ENCODE data around the gene LILRA6.
A peak's percentile ranks its signal among the peaks of the same experiment; 100 is the strongest.
"Not testable (repeated sequence)": the region's sequence is repeated elsewhere in the genome, so short reads cannot be mapped to it uniquely, and the experiment has no call there.

The LILRA6 gene

DNA sequence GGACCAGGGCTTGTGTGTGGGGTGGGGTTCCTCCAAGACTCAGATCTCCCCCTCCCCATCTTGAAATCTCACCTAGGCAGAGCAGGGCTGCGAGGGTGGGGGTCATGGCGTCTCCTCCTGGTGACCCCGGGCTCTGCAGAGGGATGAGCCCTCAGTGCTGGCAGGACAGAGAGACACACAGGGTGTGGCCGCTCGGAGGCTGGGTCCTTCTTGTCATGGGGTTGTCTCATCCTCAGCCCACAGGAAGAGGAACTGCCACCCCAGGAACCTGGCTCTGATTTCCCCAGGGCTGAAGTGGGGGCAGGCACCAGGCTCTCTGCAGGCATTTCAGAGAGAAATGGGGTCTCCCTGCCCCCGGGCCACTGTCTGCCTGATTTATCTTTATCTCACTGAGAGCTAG, at the start of gene LILRA6:
TSS of gene LILRA6 (minus strand) at position 145 of the 400 bp plus-strand sequence.
- DNase-seq, result not testable (repeated sequence)

DNA sequence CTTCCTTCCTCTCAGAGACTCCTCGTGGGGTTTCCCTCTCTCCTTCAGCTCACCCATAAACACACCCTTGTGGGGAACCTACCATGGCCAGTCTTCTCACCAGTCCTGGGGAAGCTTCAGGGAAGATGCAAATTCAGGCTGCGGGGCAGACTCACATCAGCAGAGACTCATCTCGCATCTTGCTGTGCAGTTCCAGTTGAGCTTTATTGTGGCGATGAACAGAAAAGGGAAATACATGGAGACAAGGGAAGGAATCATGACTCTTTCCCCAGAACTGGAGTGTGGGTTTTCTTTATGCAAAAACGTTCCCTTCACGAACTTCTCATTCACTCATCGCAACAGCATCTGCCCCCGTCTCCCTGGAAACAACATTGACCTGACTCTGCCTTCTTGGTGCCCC, 46.6 kb upstream of the LILRA6 start:
- not testable (repeated sequence) for DNase-seq

DNA sequence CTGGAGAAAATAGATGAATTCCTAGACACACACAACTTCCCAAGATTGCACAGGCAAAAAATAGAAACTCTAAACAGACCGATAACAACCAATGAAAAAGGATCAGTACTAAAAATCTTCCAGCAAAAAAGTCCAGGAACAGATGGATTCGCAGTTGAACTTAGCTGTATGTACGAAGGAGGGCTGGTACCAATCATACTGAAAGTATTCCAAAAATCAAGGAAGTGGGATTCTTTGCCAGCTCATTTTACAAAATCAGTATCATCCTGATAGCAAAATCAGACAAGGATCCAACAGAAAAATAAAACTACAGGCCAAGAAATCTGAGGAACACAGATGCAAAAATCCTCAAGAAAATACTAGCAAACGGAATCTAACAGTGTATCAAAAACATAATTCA, 44.9 kb upstream of the LILRA6 start:
- DNase-seq, result no peak

DNA sequence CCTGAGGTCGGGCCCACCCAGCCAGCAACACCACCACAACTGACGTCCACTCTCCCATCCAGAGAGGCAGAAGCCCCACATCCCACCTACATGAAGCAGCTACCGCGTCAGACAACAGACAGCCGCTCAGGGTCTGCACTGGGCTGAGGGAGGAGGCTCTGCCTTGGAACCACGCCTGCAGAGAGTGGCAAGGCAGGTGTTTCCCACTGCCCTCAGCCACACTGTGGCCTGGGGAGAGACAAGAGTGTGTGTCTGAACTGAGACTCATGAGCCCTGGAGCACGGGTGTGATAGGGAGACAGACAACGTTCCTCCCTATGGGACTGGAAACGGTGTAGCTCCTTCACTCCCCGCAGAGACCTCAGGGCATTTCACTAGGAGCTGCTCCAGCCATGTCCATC, 43.7 kb upstream of the LILRA6 start:
- DNase-seq, result not testable (repeated sequence)

DNA sequence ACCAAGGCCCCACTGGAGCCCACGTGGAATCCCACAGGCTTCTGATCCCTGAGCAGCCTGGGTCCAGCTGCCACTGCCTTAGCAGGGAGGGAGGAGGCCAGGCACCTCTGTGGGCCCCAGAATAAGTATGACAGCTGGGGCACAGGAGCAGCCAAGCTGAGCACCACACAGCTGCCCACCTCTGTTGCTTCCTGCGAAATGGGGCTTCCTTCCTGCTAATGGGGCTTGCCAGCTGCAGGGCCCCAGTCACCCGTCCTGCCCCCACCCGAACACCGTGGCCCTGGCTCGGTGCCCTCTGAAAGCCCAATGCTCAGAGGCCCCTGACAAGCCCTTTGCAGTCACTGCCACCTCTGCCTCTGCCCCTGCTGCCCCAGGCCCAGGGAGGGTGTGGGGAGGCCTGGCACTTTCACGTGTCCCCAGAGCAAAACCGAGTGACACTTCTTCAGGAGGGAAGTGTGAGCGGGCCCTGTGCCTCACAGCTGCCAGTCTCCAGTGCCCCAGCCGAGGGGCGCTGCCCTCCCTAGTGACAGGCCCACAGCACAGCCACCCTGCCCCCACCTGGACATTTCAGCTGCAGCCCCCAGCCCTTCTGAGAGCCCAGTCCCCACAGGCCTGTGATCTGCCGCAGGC, 43.0 kb upstream of the LILRA6 start:
- not testable (repeated sequence) for DNase-seq

DNA sequence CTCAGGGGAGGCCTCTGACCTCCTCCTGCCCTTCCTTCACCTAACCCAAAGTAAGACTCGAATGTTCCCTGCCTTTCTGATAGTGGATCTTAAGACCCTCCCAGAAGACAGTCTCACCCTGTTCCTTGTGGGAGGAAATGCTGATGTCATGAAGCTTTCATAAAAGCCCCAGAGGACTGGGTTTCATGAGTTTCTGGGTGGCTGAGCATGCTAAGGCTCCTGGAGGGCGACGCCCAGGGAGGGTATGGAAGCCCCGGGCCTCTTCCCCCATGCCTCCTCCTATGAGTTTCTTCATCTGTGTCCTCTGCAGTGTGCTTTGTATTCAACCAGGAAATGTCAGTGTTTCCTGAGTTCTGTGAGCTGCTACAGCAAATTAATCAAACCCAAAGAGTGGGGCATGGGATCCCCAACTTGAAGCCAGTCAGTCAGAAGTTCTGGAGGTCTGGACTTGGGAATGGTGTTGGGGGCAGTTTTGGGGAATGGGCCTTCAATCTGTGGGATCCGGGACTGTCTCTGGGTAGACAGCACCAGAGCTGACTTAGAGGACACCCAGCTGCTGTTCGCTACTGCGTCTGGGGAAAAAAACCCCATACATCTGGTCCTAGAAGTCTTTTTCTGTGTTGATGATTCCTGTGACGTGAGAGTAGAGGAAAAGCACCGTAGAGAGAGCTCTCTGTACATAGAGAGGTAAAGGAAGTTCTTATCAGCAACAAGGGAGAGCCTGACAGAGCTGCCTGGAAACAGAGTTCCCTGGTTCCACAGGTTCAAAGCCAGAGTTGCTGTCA, 40.3 kb upstream of the LILRA6 start:
- DNase-seq, result no peak

DNA sequence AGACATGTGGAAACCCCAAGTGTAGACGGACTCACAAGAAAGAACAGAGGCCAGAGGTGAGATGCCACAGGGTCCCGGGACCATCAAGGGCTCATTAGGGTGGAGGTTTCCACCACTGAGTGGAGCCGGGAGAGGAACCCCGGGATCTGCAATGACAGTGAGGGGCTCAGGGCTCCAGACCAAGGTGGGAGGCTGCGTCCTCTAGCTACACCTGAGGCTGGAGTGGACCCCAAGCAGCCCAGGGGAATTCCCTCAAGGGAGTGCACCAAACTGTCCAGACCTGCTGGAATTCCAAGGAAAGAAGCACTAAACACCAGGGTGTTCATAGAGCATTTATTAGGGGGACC, 39.1 kb upstream of the LILRA6 start:
- DNase-seq, result not testable (repeated sequence)

DNA sequence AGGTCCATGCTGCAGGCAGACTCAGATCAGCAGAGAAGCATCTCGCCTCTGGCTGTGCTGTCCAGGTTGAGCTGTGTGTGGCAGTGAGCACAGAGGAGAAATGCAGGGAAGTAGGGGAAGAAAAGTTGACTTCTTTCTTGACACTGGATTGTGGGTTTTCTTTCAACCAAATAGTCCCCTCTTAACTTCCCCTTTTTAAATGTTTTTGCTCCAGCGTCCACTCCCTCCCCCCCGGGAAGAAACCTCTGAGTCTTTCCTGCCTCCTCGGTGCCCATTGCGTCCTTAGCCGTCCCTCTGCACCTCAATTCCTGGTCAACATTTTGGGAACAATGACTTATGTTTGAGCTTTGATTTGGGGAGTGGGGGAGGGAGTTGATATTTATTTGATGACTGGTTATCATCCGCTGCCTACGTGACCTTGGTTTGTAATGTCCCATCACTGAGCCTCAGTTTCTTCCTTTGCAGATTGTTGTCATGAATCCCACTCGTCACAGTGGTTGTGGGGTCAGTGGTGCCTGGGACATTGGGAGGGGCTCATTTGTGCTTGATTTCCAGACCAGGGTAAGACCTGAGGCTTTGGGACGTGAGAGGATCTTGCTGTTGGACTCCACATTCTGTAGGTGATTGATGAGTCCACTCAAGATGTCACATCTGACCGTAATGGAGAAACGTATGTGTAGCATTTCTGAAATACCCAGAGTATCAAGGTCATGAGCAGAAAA, 38.6 kb upstream of the LILRA6 start, which contains the start of gene LILRB2:
TSS of gene LILRB2 (minus strand) at position 104 of the 722 bp plus-strand sequence. CDS start 614 bp downstream, outside the sequence.
- DNase-seq, result no peak

DNA sequence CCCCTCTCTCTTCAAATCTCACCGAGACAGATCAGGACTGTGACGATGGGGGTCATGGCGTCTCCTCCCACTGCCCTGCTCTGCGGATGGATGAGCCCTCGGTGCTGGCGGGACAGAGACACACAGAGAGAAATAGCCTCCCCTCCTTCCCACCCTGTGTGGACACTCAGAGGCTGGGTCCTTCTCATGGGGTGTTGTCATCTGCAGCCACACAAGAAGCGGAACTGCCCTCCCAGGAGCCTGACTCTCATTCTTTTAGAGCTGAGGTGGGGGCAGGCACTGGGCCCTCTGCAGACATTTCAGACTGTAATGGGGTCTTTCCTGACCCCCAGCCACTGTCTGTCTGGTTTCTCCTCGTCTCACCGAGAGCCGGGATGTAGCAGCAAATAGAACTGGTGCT, 37.9 kb upstream of the LILRA6 start:
- DNase-seq, result not testable (repeated sequence)

DNA sequence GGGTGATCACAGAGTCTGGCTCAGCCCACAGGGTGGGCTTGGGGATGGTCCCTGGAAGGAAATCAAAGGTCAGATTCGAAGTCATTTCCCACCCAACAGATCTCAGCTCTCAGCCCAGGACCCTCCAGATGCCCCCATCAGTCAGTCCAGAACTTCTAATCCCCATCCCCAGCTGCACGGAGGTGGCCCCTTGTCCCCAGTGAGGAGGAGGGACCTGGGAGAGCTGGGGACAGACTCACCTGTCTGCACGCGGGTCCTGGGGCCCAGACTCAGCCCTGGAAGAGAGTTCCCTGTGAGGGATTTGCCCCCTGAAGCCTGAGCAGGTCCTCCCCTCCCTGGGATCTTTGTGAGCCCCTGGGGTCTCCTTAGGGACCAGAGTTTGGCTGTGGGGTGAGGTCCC, 37.4 kb upstream of the LILRA6 start:
- DNase-seq, result not testable (repeated sequence)

DNA sequence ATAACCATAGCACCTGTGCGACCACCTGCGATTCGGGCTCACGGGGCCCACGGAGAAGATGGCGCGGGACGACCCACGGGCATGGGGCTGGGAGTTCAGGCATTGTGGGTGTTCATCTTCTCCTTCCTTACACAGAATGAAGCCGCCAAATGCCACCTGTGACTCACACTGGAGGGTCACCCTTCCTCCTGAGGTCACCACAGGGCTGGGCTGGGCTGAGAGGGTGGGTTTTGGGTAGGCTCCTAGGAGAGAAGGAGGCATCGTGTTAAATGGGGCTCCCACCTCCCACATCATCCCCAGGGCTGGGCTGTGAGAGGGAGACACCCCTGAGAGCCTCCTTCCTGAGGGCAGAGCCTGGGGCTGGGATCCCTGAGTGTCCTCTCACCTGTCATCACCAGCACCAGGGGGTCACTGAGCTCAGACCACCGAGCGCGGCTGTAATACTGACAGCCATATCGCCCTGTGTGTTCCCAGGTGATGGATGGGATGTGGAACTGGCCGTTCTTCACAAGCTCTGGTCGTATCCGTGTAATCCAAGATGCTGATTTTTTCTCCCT, 36.9 kb upstream of the LILRA6 start:
- DNase-seq, result no peak

DNA sequence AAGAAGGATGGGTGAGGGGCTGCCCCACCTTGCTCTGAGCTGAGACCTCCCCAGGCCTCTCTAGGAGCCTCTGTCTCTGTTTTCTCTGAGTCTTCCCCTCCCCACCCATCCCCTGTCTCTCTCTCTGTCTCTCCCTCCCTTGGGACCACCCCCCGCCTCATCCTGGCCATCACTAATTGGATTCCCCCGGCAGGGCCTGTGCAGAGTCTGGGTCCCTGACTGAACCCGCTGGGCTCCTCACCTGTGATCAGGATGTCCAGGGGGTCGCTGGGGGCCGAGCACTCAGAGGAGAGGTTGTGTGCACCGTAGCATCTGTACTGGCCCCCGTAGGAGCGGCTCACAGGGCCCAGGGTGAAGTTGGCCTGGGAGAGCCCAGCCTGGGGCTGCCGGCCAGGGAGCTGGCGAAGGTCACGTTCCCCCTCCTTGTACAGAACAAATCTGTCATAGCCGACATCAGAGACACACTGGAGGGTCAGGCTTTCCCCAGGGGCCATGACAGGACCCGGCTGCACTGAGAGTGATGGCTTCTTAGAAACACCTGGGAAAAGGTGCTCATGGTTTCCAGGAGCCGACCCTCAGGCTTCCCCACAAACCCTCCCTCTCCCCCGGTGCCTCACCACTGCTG, 36.1 kb upstream of the LILRA6 start:
- DNase-seq, result not testable (repeated sequence)

DNA sequence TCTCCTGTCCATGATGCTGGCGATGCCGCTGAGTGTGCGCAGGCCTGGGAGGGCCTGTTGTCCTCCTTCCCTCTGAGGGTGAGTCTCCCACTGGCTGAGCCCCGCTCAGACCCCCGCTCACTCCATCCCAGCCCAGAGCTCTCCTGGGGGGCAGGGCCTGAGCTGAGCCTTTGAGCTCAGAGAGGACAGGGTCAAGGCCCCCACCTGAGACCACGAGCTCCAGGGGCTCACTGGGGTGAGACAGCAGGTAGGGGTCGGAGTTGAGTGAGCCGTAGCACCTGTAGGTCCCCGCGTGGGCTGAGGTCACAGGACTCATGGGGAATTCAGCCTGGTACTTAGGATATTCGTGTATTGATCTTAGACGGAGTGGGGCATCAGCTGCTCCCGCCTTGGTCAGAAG, 35.5 kb upstream of the LILRA6 start:
- DNase-seq, result not testable (repeated sequence)

DNA sequence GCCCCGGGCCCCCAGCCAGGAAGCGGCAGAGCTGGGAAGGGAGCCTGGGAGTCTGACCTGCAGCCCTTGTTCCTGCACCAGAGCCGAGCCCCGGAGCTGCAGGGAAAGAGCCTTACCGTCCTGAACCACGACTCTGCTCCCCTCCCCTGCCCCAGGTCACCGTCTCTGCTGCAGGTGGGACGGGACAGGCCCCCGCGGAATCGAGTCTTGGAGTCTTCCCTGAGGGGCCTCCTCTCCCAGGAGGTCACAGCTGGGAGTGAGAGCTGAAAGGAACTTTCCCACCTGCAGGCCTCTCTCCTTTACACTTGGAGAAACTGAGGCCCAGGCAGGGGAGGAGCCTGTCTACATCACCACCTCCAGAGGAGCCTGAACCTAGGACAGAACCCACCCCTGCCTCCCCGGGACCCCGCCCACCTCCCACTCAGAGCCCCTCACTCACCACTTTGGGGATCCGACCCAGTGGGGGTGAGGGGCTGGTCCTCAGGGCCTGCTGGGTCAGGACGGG, 34.6 kb upstream of the LILRA6 start:
- DNase-seq, result not testable (repeated sequence)

DNA sequence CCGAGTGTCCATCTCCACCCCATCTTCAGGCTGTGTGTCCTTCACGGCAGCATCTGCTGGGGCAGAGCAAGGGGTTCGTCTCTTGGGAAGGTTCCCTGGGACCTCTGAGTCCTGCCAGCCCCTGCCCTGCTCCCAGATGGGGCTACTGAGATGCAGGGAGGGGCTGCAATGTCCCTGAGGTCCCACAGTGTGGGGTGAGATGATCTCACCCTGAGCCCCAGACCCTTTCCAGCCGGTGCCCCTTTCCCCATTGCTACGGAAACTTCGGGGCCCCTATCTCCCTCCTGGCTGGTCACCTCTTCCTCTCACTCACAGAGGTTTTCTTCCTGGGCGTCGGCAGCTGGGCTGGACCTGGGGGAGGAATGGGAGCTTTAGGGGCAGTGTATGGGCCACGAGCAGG, 33.4 kb upstream of the LILRA6 start:
- no peak for DNase-seq

DNA sequence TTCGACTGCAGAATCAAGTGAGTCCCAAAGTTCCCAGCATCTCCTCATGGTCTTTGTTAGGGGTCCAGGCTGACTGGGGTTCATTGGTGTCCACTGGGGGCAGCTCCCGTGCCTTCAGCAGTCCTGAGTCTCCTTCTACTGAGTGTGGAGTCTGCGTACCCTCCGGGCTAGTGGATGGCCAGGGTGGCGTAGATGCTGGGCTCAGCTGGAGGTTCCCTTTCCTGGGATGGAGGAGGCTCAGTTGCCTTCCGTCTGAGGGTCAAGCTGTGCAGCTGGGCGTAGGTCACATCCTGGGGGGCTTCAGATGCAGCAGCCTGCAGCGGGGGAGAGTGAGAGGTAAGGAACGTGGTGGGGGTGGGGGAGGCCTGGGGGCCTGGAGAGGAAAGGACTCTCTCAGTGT, 31.9 kb upstream of the LILRA6 start:
- DNase-seq, result not testable (repeated sequence)

DNA sequence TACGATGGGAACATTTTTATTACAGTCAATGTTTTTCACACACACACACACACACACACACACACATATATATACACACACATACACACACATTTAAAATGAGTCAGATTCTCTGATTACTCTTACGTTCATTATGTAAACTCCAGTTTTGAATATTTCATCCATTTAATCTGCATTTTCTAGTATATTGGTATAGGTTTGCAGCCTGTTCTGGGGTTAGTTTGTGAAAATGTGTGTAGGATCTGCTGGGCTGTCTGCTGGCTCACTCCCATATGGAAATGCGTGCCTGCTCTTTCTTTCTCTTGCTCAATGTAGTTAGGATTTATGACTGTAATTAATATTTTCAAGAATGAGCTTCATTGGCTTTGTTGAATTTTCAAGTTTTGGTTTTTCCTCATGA, 31.2 kb upstream of the LILRA6 start:
- no peak for DNase-seq

DNA sequence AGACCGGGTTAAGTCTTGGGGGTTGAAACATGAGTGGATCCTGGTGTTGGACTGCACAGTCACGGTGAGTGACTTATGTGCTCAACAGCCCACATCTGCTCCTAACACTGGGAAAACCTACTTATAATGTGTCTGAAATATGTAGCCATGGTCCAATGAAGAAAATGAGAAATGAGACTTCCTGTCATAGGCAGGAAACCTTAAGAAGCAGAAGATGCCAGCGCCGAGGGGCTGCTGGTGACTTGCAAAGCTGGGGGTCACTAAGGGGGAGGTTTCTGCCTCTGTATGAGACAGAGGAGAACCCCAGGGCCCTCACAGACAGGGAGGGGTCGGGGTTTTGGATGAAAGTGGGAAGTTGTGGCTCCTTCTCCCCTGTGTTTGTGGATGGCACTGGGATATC, 29.6 kb upstream of the LILRA6 start:
- DNase-seq, result not testable (repeated sequence)

DNA sequence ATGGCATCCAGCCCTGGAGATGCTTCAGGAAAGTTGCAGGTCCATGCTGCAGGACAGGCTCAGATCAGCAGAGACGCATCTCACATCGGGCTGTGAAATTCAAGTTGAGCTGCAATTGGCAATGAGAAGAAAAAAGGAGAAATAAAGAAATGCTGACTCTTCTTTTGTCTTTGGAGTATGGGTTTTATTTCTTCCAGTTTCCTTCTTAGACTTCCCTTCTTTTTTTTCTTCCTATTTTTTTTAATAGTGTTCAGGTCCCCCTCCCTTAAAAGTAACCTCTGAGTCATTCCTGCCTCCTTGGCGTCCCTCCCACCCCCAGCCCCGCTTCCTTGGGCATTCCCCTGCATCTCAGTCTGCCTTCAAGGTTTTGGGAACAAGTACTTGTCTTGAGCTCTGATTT, 29.0 kb upstream of the LILRA6 start:
- not testable (repeated sequence) for DNase-seq

DNA sequence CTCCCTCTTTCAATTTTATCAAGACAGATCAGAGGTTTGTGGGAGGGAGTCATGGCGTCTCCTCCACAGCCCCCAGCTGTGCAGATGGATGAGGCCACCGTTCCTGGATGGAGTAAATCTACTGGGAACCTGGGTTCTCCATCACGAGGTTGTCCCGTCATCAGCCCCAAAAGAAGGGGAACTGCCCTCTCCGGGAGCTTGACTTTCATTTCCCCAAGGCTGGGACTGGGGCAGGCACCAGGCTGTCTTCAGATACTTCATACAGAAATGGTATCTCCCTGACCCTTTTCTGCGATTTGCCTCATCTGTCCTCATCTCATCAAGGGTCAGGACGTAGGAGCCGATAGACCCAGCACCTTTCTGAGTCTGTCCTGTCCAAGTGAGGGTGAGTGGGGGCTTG, 28.5 kb upstream of the LILRA6 start:
- no peak for DNase-seq

DNA sequence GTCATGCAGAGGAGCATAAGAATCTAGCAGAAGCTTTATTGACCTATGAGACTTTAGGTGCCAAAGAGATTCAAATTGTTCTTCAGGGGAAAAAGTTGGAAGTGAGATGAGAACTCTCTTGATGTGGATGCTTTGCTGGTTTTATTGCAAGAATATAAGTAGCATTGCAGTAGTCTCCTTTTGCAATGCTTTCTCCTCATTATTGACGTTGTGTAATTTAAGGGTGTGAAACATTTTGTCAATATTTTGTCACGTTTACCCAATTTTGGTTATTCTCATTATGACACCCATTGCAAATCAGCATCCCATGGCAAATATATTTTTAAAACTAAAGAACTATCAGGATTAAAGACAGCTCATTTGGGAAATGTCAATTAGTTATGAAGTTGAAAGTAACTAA, 26.3 kb upstream of the LILRA6 start:
- no peak for DNase-seq

DNA sequence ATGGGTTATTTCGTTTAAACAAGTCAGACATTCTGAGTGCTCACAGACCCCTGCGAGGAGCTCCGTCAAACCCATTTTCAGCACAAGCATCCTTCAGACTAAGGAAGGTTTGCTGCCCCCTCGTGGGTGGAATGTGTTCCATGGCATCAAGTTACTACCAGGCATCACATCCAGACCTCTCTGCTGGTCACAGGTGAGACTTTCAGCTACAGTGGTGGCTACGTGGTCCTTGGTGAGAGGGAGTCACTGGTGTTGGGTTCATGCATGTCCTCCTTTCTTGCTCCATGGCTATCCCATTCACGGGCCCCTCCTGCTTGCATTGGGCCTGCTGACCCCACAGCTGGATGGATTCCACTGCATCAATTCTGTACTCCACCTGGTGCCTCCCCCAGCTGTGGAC, 23.5 kb upstream of the LILRA6 start:
- DNase-seq, result peak; percentile 64

DNA sequence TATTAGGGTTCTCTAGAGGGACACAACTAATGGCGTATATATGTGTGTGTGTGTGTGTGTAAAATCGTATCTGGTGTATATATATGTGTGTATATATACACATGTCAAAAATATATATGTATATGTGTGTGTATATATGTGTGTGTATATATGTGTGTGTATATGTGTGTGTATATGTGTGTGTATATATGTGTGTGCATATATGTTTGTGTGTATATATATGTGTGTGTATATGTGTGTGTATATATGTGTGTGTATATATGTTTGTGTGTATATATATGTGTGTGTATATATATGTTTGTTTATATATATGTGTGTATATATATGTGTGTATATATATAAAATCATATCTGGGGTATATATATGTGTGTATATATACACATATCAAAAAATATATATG, 19.9 kb upstream of the LILRA6 start:
- DNase-seq, result no peak
